WTC11 (cell line): Measurements from ENCODE around the gene OTOGL. TPM values are rescaled to one million over a fixed set of nuclear protein-coding genes. Genes with fewer than 3 reads are reported as not detected.

Experiments
- ATAC-seq: fragments of 200-7000 bp; cut with Tn5 transposase; 2 replicates; pipeline ENCODE4 v1.10.0; 2021; ENCODE audit warnings: mild to moderate bottlenecking, moderate library complexity
- CTCF ChIA-PET: fragments of 300-600 bp; sonication (Branson Sonifier 250); formaldehyde crosslinking; loops from one replicate; lab custom pipeline; 2021; ENCODE audit warnings: antibody characterized with exemption; lab: Charles Lee
- POLR2A ChIA-PET: fragments of 350-600 bp; sonication (Branson Sonifier 250); formaldehyde crosslinking; loops from one replicate; lab custom pipeline; 2021; ENCODE audit warnings: antibody characterized with exemption; lab: Charles Lee
- DNase-seq: peaks from one replicate; pipeline ENCODE4 v3.0.0; 2021; ENCODE audit warnings: low spot score
- H3K27ac Mint-ChIP-seq: 2 replicates; pipeline ENCODE4 v1.8.0; 2021; ENCODE audit warnings: mixed read lengths
- H3K27me3 Mint-ChIP-seq: 2 replicates; pipeline ENCODE4 v1.8.0; 2021; ENCODE audit warnings: low read depth, mild to moderate bottlenecking, moderate library complexity, mixed read lengths
- H3K36me3 Mint-ChIP-seq: 2 replicates; pipeline ENCODE4 v1.8.0; 2021; ENCODE audit warnings: mixed read lengths
- H3K4me1 Mint-ChIP-seq: 2 replicates; pipeline ENCODE4 v1.8.0; 2022; ENCODE audit warnings: mixed read lengths
- H3K4me3 Mint-ChIP-seq: 2 replicates; pipeline ENCODE4 v1.8.0; 2021; ENCODE audit warnings: mild to moderate bottlenecking, moderate library complexity, mixed read lengths
- H3K9me3 Mint-ChIP-seq: 2 replicates; pipeline ENCODE4 v1.8.0; 2021; ENCODE audit warnings: mixed read lengths
- AFF4 ChIP-seq: sonication (generic); formaldehyde crosslinking; IDR thresholded peaks from 2 replicates; pipeline ENCODE4 v1.8.1; 2023; ENCODE audit warnings: mild to moderate bottlenecking, missing genetic modification reagents, borderline replicate concordance
- AR ChIP-seq: fragments of 250-450 bp; sonication (Bioruptor Pico); IDR thresholded peaks from 2 replicates; pipeline ENCODE4 v1.9.0; 2021; ENCODE audit warnings: mild to moderate bottlenecking
- CDX4 ChIP-seq: fragments of 250-450 bp; sonication (Bioruptor Pico); IDR thresholded peaks from 2 replicates; pipeline ENCODE4 v1.9.0; 2021; ENCODE audit warnings: moderate library complexity, mild to moderate bottlenecking, inconsistent platforms, borderline replicate concordance
- CREB1 ChIP-seq: sonication (generic); formaldehyde crosslinking; IDR thresholded peaks from 2 replicates; pipeline ENCODE4 v1.8.0; 2023; ENCODE audit warnings: mild to moderate bottlenecking, missing genetic modification reagents
- EMX1 ChIP-seq: fragments of 250-450 bp; sonication (Bioruptor Pico); IDR thresholded peaks from 2 replicates; pipeline ENCODE4 v1.8.0; 2021; ENCODE audit warnings: mild to moderate bottlenecking
- FOXK1 ChIP-seq: sonication (generic); formaldehyde crosslinking; IDR thresholded peaks from 2 replicates; pipeline ENCODE4 v1.8.0; 2022; ENCODE audit warnings: mild to moderate bottlenecking, moderate library complexity, missing genetic modification reagents
- GTF2I ChIP-seq: fragments of 250-450 bp; sonication (Bioruptor Pico); conservative IDR thresholded peaks from 2 replicates; pipeline ENCODE4 v1.4.0; 2021; ENCODE audit warnings: mild to moderate bottlenecking
- HMGXB4 ChIP-seq: sonication (generic); formaldehyde crosslinking; IDR thresholded peaks from 2 replicates; pipeline ENCODE4 v1.8.1; 2023; ENCODE audit warnings: mild to moderate bottlenecking, moderate library complexity, missing genetic modification reagents
- NR3C1 ChIP-seq: sonication (generic); formaldehyde crosslinking; conservative IDR thresholded peaks from 2 replicates; pipeline ENCODE4 v1.8.1; 2023; ENCODE audit warnings: low read depth, mild to moderate bottlenecking, missing genetic modification reagents
- OVOL2 ChIP-seq: fragments of 250-450 bp; sonication (Bioruptor Pico); IDR thresholded peaks from 2 replicates; pipeline ENCODE4 v1.9.0; 2021; ENCODE audit warnings: mild to moderate bottlenecking, borderline replicate concordance
- PRRX2 ChIP-seq: fragments of 250-450 bp; sonication (Bioruptor Pico); IDR thresholded peaks from 2 replicates; pipeline ENCODE4 v1.8.0; 2021; ENCODE audit warnings: mild to moderate bottlenecking
- SOX15 ChIP-seq: fragments of 250-450 bp; sonication (Bioruptor Pico); IDR thresholded peaks from 2 replicates; pipeline ENCODE4 v1.9.0; 2021; ENCODE audit warnings: mild to moderate bottlenecking
- SP1 ChIP-seq: sonication (generic); formaldehyde crosslinking; conservative IDR thresholded peaks from 2 replicates; pipeline ENCODE4 v1.8.1; 2022; ENCODE audit warnings: missing genetic modification reagents
- TEAD1 ChIP-seq: sonication (generic); formaldehyde crosslinking; IDR thresholded peaks from 2 replicates; pipeline ENCODE4 v1.8.0; 2022; ENCODE audit warnings: mild to moderate bottlenecking, missing genetic modification reagents
- ZBTB21 ChIP-seq: sonication (generic); formaldehyde crosslinking; IDR thresholded peaks from 2 replicates; pipeline ENCODE4 v1.8.1; 2023; ENCODE audit warnings: mild to moderate bottlenecking, missing genetic modification reagents, borderline replicate concordance
- ZNF121 ChIP-seq: sonication (generic); formaldehyde crosslinking; IDR thresholded peaks from 2 replicates; pipeline ENCODE4 v1.8.0; 2023; ENCODE audit warnings: missing genetic modification reagents
- ZNF219 ChIP-seq: sonication (generic); formaldehyde crosslinking; IDR thresholded peaks from 2 replicates; pipeline ENCODE4 v1.8.0; 2023; ENCODE audit warnings: missing genetic modification reagents, mild to moderate bottlenecking, borderline replicate concordance
- ZNF281 ChIP-seq: sonication (generic); formaldehyde crosslinking; IDR thresholded peaks from 2 replicates; pipeline ENCODE4 v1.8.0; 2023; ENCODE audit warnings: mild to moderate bottlenecking, missing genetic modification reagents
- ZSCAN18 ChIP-seq: fragments of 250-450 bp; sonication (Bioruptor Pico); IDR thresholded peaks from 2 replicates; pipeline ENCODE4 v2.1.2; 2022; ENCODE audit warnings: mild to moderate bottlenecking, moderate library complexity
- total RNA-seq: library from RNA; stranded (reverse); gene quantifications from 3 replicates; pipeline ENCODE4 v1.2.3, GENCODE V29; 2021

OTOGL gene
- total RNA-seq, 1 experiment from 2014 or later, result 0.55 TPM

- TF ChIP-seq GTF2I (CRISPR knock-in tag), result no peak
- TF ChIP-seq FOXK1 (CRISPR knock-in tag), result no peak
- TF ChIP-seq PRRX2, result no peak
- no peak for TF ChIP-seq ZNF281 (CRISPR knock-in tag)
- no peak for TF ChIP-seq ZNF121 (CRISPR knock-in tag)
- TF ChIP-seq OVOL2 (CRISPR knock-in tag), result no peak
- TF ChIP-seq ZNF219 (CRISPR knock-in tag), result no peak
- TF ChIP-seq CREB1 (CRISPR knock-in tag), result no peak
- no peak for TF ChIP-seq ZBTB21 (CRISPR knock-in tag)
- TF ChIP-seq HMGXB4, result no peak
- TF ChIP-seq ZSCAN18 (CRISPR knock-in tag), result no peak
- no peak for TF ChIP-seq AR (CRISPR knock-in tag)
- no peak for TF ChIP-seq SOX15 (CRISPR knock-in tag)
- no peak for TF ChIP-seq TEAD1 (CRISPR knock-in tag)
- no peak for TF ChIP-seq AFF4 (CRISPR knock-in tag)
- TF ChIP-seq SP1 (CRISPR knock-in tag), result no peak
- no peak for TF ChIP-seq EMX1 (CRISPR knock-in tag)
- no peak for TF ChIP-seq NR3C1 (CRISPR knock-in tag)
- no peak for TF ChIP-seq CDX4 (CRISPR knock-in tag)
- Mint-ChIP-seq H3K4me1 (peaks cover 13% of the 10 kb centered on the region), H3K36me3 (no peaks in the 10 kb centered on the region), H3K4me3 (no peak overlapping the region), H3K9me3 (peaks cover 5% of the 10 kb centered on the region), H3K27me3 (no peaks in the 10 kb centered on the region), H3K27ac (no peak overlapping the region)
- DNase-seq (no peak), ATAC-seq (no peak)
- POLR2A ChIA-PET, result no interaction called here
- CTCF ChIA-PET, result no interaction called here
These were observed 143.0 kb downstream of the OTOGL start for GRCh38 chr12:80242321-80242720.
